AG04449 (cell line): ENCODE results near the gene EFCAB7.

Experiments
- CTCF ChIA-PET: fragments of 350-600 bp; formaldehyde crosslinking; extraction: SDS; loops from one replicate; lab custom pipeline; 2021; ENCODE audit warnings: antibody characterized with exemption; lab: Yijun Ruan, JAX
- POLR2A ChIA-PET: fragments of 400-600, 350-600 bp; formaldehyde crosslinking; extraction: SDS; loops from one replicate; lab custom pipeline; 2020; ENCODE audit warnings: antibody characterized with exemption, inconsistent platforms; lab: Yijun Ruan, JAX
- DNase-seq: peaks from one replicate; pipeline ENCODE4 v3.0.0-alpha.2; 2010; ENCODE audit warnings: low read depth, low spot score
- H3K4me3 ChIP-seq: 2 replicates; pipeline ENCODE4 v1.5.1; 2011; ENCODE audit warnings: low read depth, mild to moderate bottlenecking, control low read depth, low read length
- TF ChIP-seq, protein P1 (sequence below): IDR thresholded peaks from one replicate; pipeline ENCODE4 v1.5.1; 2011; ENCODE audit warnings: mild to moderate bottlenecking, moderate library complexity, low read length, control low read depth, inconsistent platforms; ENCODE audit not compliant: insufficient read depth; ENCODE audit errors: missing control alignments

EFCAB7 gene

DNA sequence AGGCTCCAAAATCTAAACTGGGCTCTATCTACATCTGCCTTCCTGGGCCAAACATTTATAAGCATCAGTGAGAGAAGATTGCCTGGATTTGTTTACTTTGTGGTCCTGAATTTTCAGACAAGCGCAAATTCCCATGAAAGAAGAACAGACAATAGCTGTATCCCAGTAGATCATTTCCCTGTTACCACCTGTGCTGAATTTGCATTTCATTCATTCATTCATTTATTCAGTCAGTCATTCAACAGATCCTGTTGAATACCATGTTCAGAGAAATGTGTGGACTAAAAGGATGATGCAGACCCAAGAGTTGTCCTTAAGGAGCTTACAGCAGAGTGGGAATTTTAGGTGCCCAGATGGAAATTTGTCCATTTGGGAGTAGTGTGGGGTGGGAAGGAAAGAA, 72.1 kb downstream of the EFCAB7 start:
- TF ChIP-seq, protein P1, sequence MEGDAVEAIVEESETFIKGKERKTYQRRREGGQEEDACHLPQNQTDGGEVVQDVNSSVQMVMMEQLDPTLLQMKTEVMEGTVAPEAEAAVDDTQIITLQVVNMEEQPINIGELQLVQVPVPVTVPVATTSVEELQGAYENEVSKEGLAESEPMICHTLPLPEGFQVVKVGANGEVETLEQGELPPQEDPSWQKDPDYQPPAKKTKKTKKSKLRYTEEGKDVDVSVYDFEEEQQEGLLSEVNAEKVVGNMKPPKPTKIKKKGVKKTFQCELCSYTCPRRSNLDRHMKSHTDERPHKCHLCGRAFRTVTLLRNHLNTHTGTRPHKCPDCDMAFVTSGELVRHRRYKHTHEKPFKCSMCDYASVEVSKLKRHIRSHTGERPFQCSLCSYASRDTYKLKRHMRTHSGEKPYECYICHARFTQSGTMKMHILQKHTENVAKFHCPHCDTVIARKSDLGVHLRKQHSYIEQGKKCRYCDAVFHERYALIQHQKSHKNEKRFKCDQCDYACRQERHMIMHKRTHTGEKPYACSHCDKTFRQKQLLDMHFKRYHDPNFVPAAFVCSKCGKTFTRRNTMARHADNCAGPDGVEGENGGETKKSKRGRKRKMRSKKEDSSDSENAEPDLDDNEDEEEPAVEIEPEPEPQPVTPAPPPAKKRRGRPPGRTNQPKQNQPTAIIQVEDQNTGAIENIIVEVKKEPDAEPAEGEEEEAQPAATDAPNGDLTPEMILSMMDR = no peak
- DNase-seq = no peak
- CTCF ChIA-PET = interaction anchor here (1.1 to 2.1 kb wide), 4 partner anchors 11 to 647 kb away, joined by 3 to 4 read pairs (median 4); no protein-coding TSS in a partner anchor
- H3K4me3 ChIP-seq = no peak overlapping the region
- POLR2A ChIA-PET = no interaction called here

DNA sequence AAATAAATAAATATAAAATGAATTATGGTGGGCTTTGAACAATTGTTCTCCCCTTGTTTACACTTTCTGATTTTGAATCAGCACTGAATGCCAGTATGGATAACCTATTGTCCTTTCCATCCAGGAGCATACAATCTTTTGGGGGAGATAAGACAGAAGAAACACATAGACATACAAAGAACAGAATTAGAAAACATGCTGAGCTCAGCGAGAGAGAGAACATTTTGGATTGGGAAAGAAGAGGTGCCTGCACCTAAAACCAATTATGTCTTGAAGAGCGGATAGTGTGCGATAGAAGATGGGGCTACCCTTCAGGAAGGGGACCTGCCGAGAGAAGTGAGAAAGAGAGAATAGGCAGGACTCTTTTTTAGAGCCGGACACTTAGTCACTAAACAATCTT, 76.5 kb downstream of the EFCAB7 start:
- CTCF ChIA-PET = interaction anchor here (1.0 kb wide), 1 partner anchor 647 kb away, joined by 5 read pairs; no protein-coding TSS in a partner anchor
- no peak for DNase-seq
- POLR2A ChIA-PET = no interaction called here
- no peak overlapping the region for H3K4me3 ChIP-seq
- TF ChIP-seq, protein P1 = no peak

- CTCF ChIA-PET = interaction anchor here (1.0 kb wide), 1 partner anchor 646 kb away, joined by 5 read pairs; no protein-coding TSS in a partner anchor
- DNase-seq = no peak
- TF ChIP-seq, protein P1 = no peak
- POLR2A ChIA-PET = no interaction called here
- no peak overlapping the region for H3K4me3 ChIP-seq
Measured at GRCh38 chr1:63600248-63600647, 76.9 kb downstream of the EFCAB7 start.

- H3K4me3 ChIP-seq = no peak overlapping the region
- POLR2A ChIA-PET = no interaction called here
- DNase-seq = no peak
- CTCF ChIA-PET = interaction anchor here (1.0 to 1.8 kb wide), 3 partner anchors 24 to 645 kb away, joined by 4 to 5 read pairs (median 4); no protein-coding TSS in a partner anchor
- TF ChIP-seq, protein P1 = no peak
Measured at GRCh38 chr1:63601061-63601460, 77.7 kb downstream of the EFCAB7 start.

DNA sequence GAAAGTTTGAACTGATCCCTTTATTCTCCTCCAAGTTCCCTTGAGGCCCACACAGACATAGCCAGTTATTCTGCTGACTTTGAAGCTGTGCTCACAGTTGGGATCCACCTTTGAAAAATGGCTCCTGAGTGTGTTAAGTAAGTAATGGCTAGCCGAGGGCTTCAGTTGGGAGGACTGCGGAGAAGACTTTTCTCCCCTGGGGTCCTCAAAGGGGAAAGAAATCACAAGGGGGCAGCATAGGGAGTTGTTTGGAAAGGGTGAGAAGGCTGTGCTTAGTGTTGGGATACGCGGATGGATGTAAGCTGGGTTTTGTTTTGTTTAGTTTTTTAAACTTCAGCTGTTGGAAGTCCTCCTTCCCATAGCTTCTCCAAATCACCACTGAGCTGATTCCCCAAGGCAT, 78.1 kb downstream of the EFCAB7 start:
- ChIA-PET CTCF (interaction anchor here (1.0 to 1.8 kb wide), 5 partner anchors 9 to 645 kb away, joined by 3 to 5 read pairs (median 4); partner anchors contain the start of gene PGM1), POLR2A (no interaction called here)
- no peak overlapping the region for H3K4me3 ChIP-seq
- DNase-seq = no peak
- TF ChIP-seq, protein P1 = no peak

- DNase-seq = no peak
- H3K4me3 ChIP-seq = no peak overlapping the region
- ChIA-PET POLR2A (no interaction called here), CTCF (interaction anchor here (1.0 to 1.8 kb wide), 5 partner anchors 9 to 645 kb away, joined by 3 to 5 read pairs (median 4); partner anchors contain the start of gene PGM1)
- TF ChIP-seq, protein P1 = no peak
Measured at GRCh38 chr1:63601912-63602311, 78.6 kb downstream of the EFCAB7 start.
